BLaER1 treated with 17β-estradiol and CSF1 and Interleukin-3, amounts not matched to agents 10 nM and 100 nM (cell line): ENCODE data around the gene ARPC5.

Experiments
- H3K27ac ChIP-seq, 11 experiments: shearing (Covaris generic); formaldehyde crosslinking; 2 replicates each; pipeline ENCODE4 v1.8.1; 2022
- H3K27me3 ChIP-seq, 11 experiments: shearing (Covaris generic); formaldehyde crosslinking; 2 replicates each; pipeline ENCODE4 v1.8.1; 2022
- H3K36me3 ChIP-seq, 11 experiments: shearing (Covaris generic); formaldehyde crosslinking; 2 replicates each; pipeline ENCODE4 v1.8.1; 2022
- H3K4me1 ChIP-seq, 10 experiments: shearing (Covaris generic); formaldehyde crosslinking; 2 replicates each; pipeline ENCODE4 v1.8.1; 2022
- H3K4me2 ChIP-seq, 11 experiments: shearing (Covaris generic); formaldehyde crosslinking; 2 replicates each; pipeline ENCODE4 v1.8.1; 2022
- H3K4me3 ChIP-seq, 10 experiments: shearing (Covaris generic); formaldehyde crosslinking; 2 replicates each; pipeline ENCODE4 v1.8.1; 2022
- H3K9ac ChIP-seq, 11 experiments: shearing (Covaris generic); formaldehyde crosslinking; 2 replicates each; pipeline ENCODE4 v1.8.1; 2022
- H3K9me3 ChIP-seq, 11 experiments: shearing (Covaris generic); formaldehyde crosslinking; replicated peaks in 1 of 11; 2 replicates each; pipeline ENCODE4 v1.8.1; 2022
- H4K20me1 ChIP-seq, 11 experiments: shearing (Covaris generic); formaldehyde crosslinking; 2 replicates each; pipeline ENCODE4 v1.8.1; 2022
- Cebpa-rat ChIP-seq, 11 experiments: shearing (Covaris generic); IDR thresholded peaks; 2 replicates each; pipeline ENCODE4 v1.8.1; 2022

The ARPC5 gene

DNA sequence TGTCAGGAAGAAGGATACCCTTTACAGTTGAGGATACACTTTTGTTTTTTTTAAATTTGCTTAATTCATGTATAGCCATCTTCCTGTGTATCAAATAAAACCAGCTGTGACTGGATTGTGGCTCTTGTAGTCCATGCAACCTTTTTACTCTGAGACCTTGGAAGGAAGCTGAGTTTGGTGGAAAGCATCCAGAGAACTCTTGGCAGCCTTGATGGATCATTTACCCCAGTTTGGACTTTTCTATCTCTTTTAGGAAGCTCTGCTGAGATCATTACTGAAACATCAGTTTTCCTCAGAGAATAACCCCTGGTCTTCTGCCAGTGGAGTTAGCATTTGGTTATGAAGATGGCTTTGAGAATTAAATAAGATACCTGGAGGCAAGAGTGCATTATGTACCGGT, 38.8 kb upstream of the ARPC5 start:
- Histone ChIP-seq H3K36me3 (peaks cover 0 to 4% (median 0%) of the 10 kb centered on the region in 11 experiments; a peak in 1 of 22 replicates), H3K9me3 (peaks cover 22 to 31% (median 25%) of the 10 kb centered on the region in 11 experiments), H3K4me3 (no peak overlapping the region), H3K27ac (no peak overlapping the region), H3K27me3 (no peaks in the 10 kb centered on the region), H3K4me1 (no peaks in the 10 kb centered on the region), H3K9ac (no peak overlapping the region), H4K20me1 (no peaks in the 10 kb centered on the region), H3K4me2 (no peak overlapping the region)
- no peak for TF ChIP-seq Cebpa-rat (IDR thresholded peaks at IDR 0.05)

DNA sequence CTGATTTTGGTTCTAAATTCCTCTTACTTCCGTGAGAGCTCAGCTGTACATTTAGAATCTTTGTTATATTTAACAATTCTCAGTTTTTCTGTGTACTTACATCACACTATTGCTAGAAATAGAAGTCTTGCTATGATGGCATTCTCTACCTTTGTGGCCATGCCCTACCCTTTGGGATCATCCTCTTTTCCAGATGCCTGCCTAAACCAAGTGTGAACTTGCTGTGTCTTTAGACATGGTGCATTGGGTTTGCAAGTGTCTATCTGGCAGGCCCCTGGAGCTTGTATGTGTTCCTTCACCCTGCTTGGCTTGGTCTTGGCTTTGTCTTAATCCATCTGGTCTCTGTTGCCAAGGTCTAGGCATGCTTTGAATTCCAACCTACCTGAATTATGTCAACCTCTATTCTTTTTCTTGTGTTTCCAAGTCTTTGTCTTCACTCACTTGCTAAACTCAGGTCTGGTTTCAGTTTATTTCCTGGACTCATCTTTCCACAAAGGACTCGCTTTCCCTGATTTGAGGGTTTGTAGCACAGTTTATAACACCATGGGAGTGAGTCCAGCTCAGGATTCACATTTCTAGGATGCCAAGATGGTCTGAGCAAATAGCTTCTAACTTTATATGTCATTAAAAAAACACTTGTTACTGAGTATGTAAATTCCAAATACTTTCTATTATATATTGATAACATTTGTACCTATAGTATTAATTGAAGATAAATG, 38.2 kb upstream of the ARPC5 start:
- Histone ChIP-seq H3K27ac (no peak overlapping the region), H3K4me1 (no peaks in the 10 kb centered on the region), H3K9ac (no peak overlapping the region), H3K4me2 (no peak overlapping the region), H3K27me3 (no peaks in the 10 kb centered on the region), H3K36me3 (peaks cover 0 to 4% (median 0%) of the 10 kb centered on the region in 11 experiments; a peak in 1 of 22 replicates), H4K20me1 (no peaks in the 10 kb centered on the region), H3K9me3 (peaks cover 22 to 30% (median 25%) of the 10 kb centered on the region in 11 experiments), H3K4me3 (no peak overlapping the region)
- TF ChIP-seq Cebpa-rat (IDR thresholded peaks at IDR 0.05), result no peak

DNA sequence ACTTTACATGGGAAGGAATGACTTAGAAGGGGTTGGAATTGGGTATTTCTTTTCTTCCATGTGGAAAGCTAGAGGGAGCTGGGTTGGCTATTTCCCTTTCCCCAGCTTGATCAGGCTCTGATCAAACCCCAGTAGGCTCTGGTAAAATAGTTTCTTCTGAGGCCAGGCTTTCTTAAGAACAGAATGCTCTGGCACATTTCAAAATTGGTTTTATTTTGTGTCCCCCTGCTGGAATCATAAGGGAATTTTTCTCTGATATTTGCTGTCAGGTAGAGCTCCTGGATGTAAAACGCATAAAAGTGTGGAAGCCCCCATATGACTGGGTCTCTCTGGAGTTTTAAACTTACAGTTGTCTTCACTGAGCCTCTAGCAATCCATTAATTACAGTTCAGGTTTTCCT, 34.6 kb upstream of the ARPC5 start:
- no peak overlapping the region for H3K4me3 ChIP-seq
- H3K4me2 ChIP-seq, result no peak overlapping the region
- no peak overlapping the region for H3K9ac ChIP-seq
- no peaks in the 10 kb centered on the region for H3K27me3 ChIP-seq
- H4K20me1 ChIP-seq, result no peaks in the 10 kb centered on the region
- H3K4me1 ChIP-seq, result no peaks in the 10 kb centered on the region
- no peak overlapping the region for H3K27ac ChIP-seq
- peaks cover 0 to 4% (median 0%) of the 10 kb centered on the region in 11 experiments; a peak in 1 of 22 replicates for H3K36me3 ChIP-seq
- TF ChIP-seq Cebpa-rat (IDR thresholded peaks at IDR 0.05), result no peak
- peaks cover 22 to 30% (median 25%) of the 10 kb centered on the region in 11 experiments for H3K9me3 ChIP-seq

DNA sequence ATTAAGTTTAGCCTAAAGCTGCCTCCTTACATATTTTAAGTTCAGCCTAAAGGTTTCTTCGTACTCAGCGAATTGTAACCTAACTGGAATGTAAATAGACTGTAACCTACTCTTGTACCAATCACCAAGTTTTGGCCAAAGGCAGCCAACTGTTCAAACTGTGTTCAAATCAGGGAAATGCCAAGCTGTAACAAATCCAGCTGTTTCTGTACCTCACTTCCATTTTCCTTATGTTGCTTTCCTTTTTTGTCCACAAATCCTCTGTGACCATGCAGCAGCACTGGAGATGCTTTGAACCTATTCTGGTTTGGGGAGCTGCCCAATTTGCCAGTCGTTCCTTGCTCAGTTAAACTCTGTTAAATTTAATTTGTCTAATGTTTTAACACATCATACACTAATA, 20.8 kb upstream of the ARPC5 start:
- TF ChIP-seq Cebpa-rat (IDR thresholded peaks at IDR 0.05), result no peak
- H4K20me1 ChIP-seq, result no peaks in the 10 kb centered on the region
- no peaks in the 10 kb centered on the region for H3K36me3 ChIP-seq
- peaks cover 40 to 52% (median 43%) of the 10 kb centered on the region in 10 experiments for H3K4me1 ChIP-seq
- 0 out of 22 replicates have a peak overlapping the region, but pooled peaks of 1 of the 11 experiments have one; percentile 7 for H3K4me2 ChIP-seq
- H3K27ac ChIP-seq, result no peak overlapping the region
- H3K9me3 ChIP-seq, result peaks cover 0 to 7% (median 0%) of the 10 kb centered on the region in 11 experiments; a peak in 2 of 22 replicates
- H3K4me3 ChIP-seq, result no peak overlapping the region
- no peaks in the 10 kb centered on the region for H3K27me3 ChIP-seq
- H3K9ac ChIP-seq, result no peak overlapping the region

DNA sequence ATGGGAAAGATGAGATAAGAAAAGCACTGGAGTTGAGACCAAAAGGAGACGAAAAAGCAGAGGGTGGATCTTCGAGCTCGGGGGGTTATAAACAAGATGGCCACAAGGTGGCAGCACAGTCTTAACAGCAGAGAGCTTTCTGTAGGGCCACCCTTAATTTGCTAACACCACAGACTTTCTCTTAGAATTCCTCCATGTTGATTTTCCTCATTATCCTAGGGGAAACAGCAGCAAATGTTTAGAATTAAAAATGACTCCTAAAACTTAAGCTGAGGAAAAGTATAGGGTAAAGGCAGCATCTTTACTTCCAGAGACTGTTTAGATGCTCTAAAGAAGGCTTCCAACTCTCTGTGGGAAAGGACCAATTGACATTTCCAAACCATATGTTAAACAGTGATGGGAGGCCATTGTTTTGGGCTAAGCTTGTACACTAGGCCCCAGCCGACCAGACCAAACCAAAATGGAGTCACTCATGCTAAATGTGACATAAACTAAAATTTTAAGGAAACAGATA, 20.0 kb upstream of the ARPC5 start:
- no peaks in the 10 kb centered on the region for H3K27me3 ChIP-seq
- H3K9ac ChIP-seq, result peak overlapping the region in 2 of 11 experiments; percentile 18 to 42; a peak in 2 of 22 replicates
- H3K9me3 ChIP-seq, result peaks cover 0 to 7% (median 0%) of the 10 kb centered on the region in 11 experiments; a peak in 2 of 22 replicates
- no peaks in the 10 kb centered on the region for H4K20me1 ChIP-seq
- H3K4me1 ChIP-seq, result peaks cover 42 to 54% (median 47%) of the 10 kb centered on the region in 10 experiments
- H3K4me3 ChIP-seq, result no peak overlapping the region
- H3K4me2 ChIP-seq, result peak overlapping the region in 8 of 11 experiments; percentile 64 to 89 (median 74); a peak in 8 of 22 replicates
- H3K36me3 ChIP-seq, result no peaks in the 10 kb centered on the region
- peak overlapping the region in 3 of 11 experiments; percentile 7 to 36 (median 20); a peak in 5 of 22 replicates for H3K27ac ChIP-seq
- TF ChIP-seq Cebpa-rat (IDR thresholded peaks at IDR 0.05), result no peak

DNA sequence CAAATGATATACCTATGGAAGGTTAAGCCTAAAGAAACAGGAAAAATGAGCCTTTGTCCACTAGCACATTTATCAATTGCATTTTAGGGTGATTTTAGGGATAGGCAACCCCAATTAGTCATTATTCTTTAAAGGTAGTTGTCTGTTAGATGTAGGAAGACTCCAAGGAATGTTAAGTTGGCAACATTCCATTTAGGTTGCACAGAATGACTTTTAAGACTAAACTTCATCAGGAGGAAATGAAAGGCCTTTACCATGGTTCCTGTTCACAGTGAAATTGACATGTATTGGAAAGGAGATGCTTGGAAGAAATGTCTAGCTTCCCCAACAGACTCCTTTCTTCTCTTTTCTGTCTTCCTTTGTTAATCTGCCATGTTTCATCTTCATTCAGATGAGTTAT, 19.1 kb upstream of the ARPC5 start:
- H3K4me2 ChIP-seq, result peak overlapping the region; percentile 64 to 89 (median 76); a peak in 21 of 22 replicates
- no peaks in the 10 kb centered on the region for H3K27me3 ChIP-seq
- no peak for TF ChIP-seq Cebpa-rat (IDR thresholded peaks at IDR 0.05)
- H3K9ac ChIP-seq, result no peak overlapping the region
- H3K4me3 ChIP-seq, result no peak overlapping the region
- peaks cover 42 to 54% (median 47%) of the 10 kb centered on the region in 10 experiments for H3K4me1 ChIP-seq
- H3K27ac ChIP-seq, result peak overlapping the region in 6 of 11 experiments; percentile 2 to 65 (median 14); a peak in 4 of 22 replicates
- no peaks in the 10 kb centered on the region for H4K20me1 ChIP-seq
- H3K36me3 ChIP-seq, result no peaks in the 10 kb centered on the region
- peaks cover 0 to 7% (median 0%) of the 10 kb centered on the region in 11 experiments; a peak in 2 of 22 replicates for H3K9me3 ChIP-seq

DNA sequence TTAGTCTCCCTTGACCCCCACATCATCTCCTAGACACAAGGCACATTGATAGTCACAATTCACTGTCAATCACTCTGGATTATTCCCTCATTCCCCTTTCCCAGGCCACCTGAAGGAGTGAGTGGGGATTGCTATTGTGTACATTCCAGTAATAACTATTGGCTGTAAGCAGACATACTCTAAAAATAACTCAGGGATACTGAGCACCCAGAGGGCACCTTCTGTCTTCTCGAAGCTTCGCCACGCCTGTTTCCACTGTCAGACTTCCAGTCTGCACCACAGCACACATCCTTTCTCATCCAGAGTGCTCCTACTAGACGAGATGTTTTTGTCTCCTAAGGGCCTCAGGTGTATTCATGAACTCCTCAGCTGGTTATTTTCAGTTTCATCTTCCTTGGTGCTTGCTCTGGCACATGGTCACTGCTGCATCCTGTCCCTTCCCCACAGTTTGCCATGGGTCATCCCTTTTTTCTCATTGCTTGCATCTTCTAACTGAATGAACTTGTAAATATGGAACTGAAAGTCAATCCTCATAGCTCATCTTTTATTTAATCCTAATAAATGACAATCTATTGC, 18.4 kb upstream of the ARPC5 start:
- H3K36me3 ChIP-seq, result no peaks in the 10 kb centered on the region
- no peaks in the 10 kb centered on the region for H4K20me1 ChIP-seq
- peaks cover 0 to 7% (median 0%) of the 10 kb centered on the region in 11 experiments; a peak in 2 of 22 replicates for H3K9me3 ChIP-seq
- peak overlapping the region; percentile 64 to 89 (median 76) for H3K4me2 ChIP-seq
- no peak for TF ChIP-seq Cebpa-rat (IDR thresholded peaks at IDR 0.05)
- no peak overlapping the region for H3K4me3 ChIP-seq
- peak overlapping the region; percentile 17 to 77 (median 43); a peak in 16 of 22 replicates for H3K27ac ChIP-seq
- H3K4me1 ChIP-seq, result peaks cover 42 to 54% (median 47%) of the 10 kb centered on the region in 10 experiments
- H3K27me3 ChIP-seq, result no peaks in the 10 kb centered on the region
- peak overlapping the region in 4 of 11 experiments; percentile 6 to 52 (median 18); a peak in 2 of 22 replicates for H3K9ac ChIP-seq

DNA sequence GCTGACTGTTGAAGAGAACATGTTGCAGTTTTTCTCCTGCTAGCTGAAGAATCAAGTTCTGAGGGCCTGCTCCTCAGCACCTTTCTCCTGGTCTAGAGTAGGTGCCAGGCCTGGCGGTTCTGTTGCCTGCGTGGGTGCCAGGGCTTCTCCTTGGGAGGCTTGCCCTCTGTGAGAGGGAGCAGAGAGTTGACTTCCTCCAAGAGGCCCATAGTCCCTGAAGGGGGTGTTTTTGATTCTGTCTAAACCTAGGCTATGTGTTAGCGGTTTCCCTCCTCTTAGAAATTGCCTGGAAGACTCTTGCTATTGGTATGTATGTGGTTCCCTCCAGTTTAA, 17.8 kb upstream of the ARPC5 start:
- TF ChIP-seq Cebpa-rat (IDR thresholded peaks at IDR 0.05), result no peak

More for the DNA sequence above, 17.8 kb upstream of the ARPC5 start:
- Histone ChIP-seq H3K4me2 (peak overlapping the region; percentile 64 to 89 (median 76)), H4K20me1 (no peaks in the 10 kb centered on the region), H3K4me1 (peaks cover 42 to 56% (median 47%) of the 10 kb centered on the region in 10 experiments), H3K36me3 (no peaks in the 10 kb centered on the region), H3K9ac (peak overlapping the region in 4 of 11 experiments; percentile 6 to 52 (median 18); a peak in 2 of 22 replicates), H3K4me3 (no peak overlapping the region), H3K9me3 (peaks cover 0 to 7% (median 0%) of the 10 kb centered on the region in 11 experiments; a peak in 2 of 22 replicates), H3K27ac (peak overlapping the region; percentile 17 to 77 (median 43); a peak in 18 of 22 replicates), H3K27me3 (no peaks in the 10 kb centered on the region)
